K562 (cell line): ENCODE measurements around the gene CATSPER3. TPM values are rescaled to one million over a fixed set of nuclear protein-coding genes. Genes with fewer than 3 reads are reported as not detected.

Source experiments
- ATAC-seq: fragments of 200-7000 bp; cut with Tn5 transposase; 3 replicates; pipeline ENCODE4 v1.9.1; 2020; ENCODE audit warnings: moderate library complexity
- BruUV-seq: library from RNA; stranded (reverse); fragments of 400-500 nt; replicated peaks from 2 replicates; lab custom pipeline; 2021; lab: Mats Ljungman, UMichigan
- CTCF ChIA-PET: fragments of 300-600 bp; formaldehyde crosslinking; extraction: SDS; loops from one replicate; lab custom pipeline; 2021; ENCODE audit warnings: low intra/inter-chr PET ratio; lab: Yijun Ruan, JAX
- POLR2A ChIA-PET: fragments of 300-600, 350-650 bp; sonication (Branson Sonifier 250); formaldehyde crosslinking; extraction: SDS; loops from one replicate; lab custom pipeline; 2021; ENCODE audit warnings: antibody characterized with exemption, inconsistent platforms; lab: Yijun Ruan, JAX
- DNase-seq, 4 experiments: peaks; one replicate each; pipeline versions ENCODE4 v3.0.0 to v3.0.0-alpha.2; 2011 to 2018; ENCODE audit warnings: low spot score in 3 of 4, mixed read lengths in 3 of 4; ENCODE audit errors: extremely low read depth in 1 of 4
- FAIRE-seq: peaks from 2 replicates; lab custom pipeline; 2011; peaks lifted over from hg19 to GRCh38; lab: Jason Lieb, UNC
- H2AFZ ChIP-seq: 2 replicates; pipeline ENCODE4 v1.6.0; 2011; ENCODE audit warnings: low read depth, low read length, control low read depth, inconsistent platforms
- H3K27ac ChIP-seq: fragments of 200-600 bp; 3 replicates; pipeline ENCODE4 v1.8.0; 2011; ENCODE audit warnings: low read depth, mild to moderate bottlenecking, control low read depth, inconsistent platforms, low read length, moderate library complexity, mixed read lengths; ENCODE audit errors: extremely low read depth
- H3K27me3 ChIP-seq, 2 experiments: fragments of 300-600 bp in 1 of 2; 2 replicates in 1 of 2; 3 replicates in 1 of 2; pipeline versions ENCODE4 v1.6.0 to v1.8.0; 2011; ENCODE audit warnings: inconsistent platforms in 2 of 2, low read length in 2 of 2, mild to moderate bottlenecking in 1 of 2, mixed read lengths in 1 of 2, moderate library complexity in 1 of 2; ENCODE audit not compliant: control insufficient read depth in 2 of 2, insufficient read depth in 2 of 2
- H3K36me3 ChIP-seq: fragments of 300-600 bp; 3 replicates; pipeline ENCODE4 v1.8.0; 2011; ENCODE audit warnings: mild to moderate bottlenecking, low read length, inconsistent platforms; ENCODE audit not compliant: control insufficient read depth, insufficient read depth
- H3K4me1 ChIP-seq, 2 experiments: fragments of 200-600 bp in 1 of 2; replicated peaks in 1 of 2; 2 replicates in 1 of 2; 3 replicates in 1 of 2; pipeline versions ENCODE4 v1.5.1 to v1.8.0; 2011; ENCODE audit warnings: inconsistent platforms in 2 of 2, low read length in 2 of 2, mild to moderate bottlenecking in 1 of 2, mixed read lengths in 1 of 2, moderate library complexity in 1 of 2; ENCODE audit not compliant: control insufficient read depth in 2 of 2, insufficient read depth in 2 of 2
- H3K4me2 ChIP-seq: 2 replicates; pipeline ENCODE4 v1.6.1; 2011; ENCODE audit warnings: low read length, control low read depth, inconsistent platforms, mixed read lengths; ENCODE audit not compliant: insufficient read depth
- H3K4me3 ChIP-seq: fragments of 200-600 bp; sonication (generic), shearing (Covaris generic); 2 replicates; pipeline ENCODE4 v1.5.1; 2016; ENCODE audit warnings: control low read depth, inconsistent platforms
- H3K79me2 ChIP-seq: fragments of 200-600 bp; 3 replicates; pipeline ENCODE4 v1.8.0; 2011; ENCODE audit warnings: low read length, inconsistent platforms; ENCODE audit not compliant: control insufficient read depth, insufficient read depth
- H3K9ac ChIP-seq, 2 experiments: 2 replicates each; pipeline versions ENCODE4 v1.6.0 to v1.6.1; 2011; ENCODE audit warnings: low read depth in 2 of 2, low read length in 2 of 2, control low read depth in 1 of 2, inconsistent platforms in 1 of 2, mild to moderate bottlenecking in 1 of 2, mixed read lengths in 1 of 2; ENCODE audit not compliant: insufficient read depth in 1 of 2
- H3K9me1 ChIP-seq: one replicate; pipeline ENCODE4 v1.6.0; 2011; ENCODE audit warnings: inconsistent platforms, mild to moderate bottlenecking, low read length, moderate library complexity; ENCODE audit not compliant: control insufficient read depth, insufficient read depth
- H3K9me3 ChIP-seq: replicated peaks from 2 replicates; pipeline ENCODE4 v1.5.1; 2011; ENCODE audit warnings: low read depth, low read length, inconsistent platforms; ENCODE audit not compliant: control insufficient read depth, insufficient read depth
- H4K20me1 ChIP-seq: replicated peaks from 2 replicates; pipeline ENCODE4 v1.6.1; 2011; ENCODE audit warnings: low read length, inconsistent platforms, mixed read lengths; ENCODE audit not compliant: control insufficient read depth, insufficient read depth
- HDAC6 ChIP-seq: IDR thresholded peaks from 2 replicates; pipeline ENCODE4 v1.6.1; 2012; ENCODE audit warnings: low read depth, mild to moderate bottlenecking, control low read depth, inconsistent platforms, low read length, moderate library complexity
- RAD21 ChIP-seq, 2 experiments: fragments of 250-450 bp in 1 of 2; fragments of 450-650 bp in 1 of 2; sonication (Bioruptor Pico) in 1 of 2; formaldehyde crosslinking in 1 of 2; IDR thresholded peaks in 1 of 2; conservative IDR thresholded peaks in 1 of 2; 2 replicates each; pipeline versions ENCODE4 v1.4.0 to v1.8.0; 2020 to 2022; ENCODE audit warnings: mild to moderate bottlenecking in 2 of 2, moderate library complexity in 1 of 2
- RBFOX2 ChIP-seq: fragments of 200-400 bp; formaldehyde crosslinking; IDR thresholded peaks from 2 replicates; pipeline ENCODE4 v1.6.1; 2017; ENCODE audit warnings: low read depth, mild to moderate bottlenecking, low read length, moderate library complexity
- SMC3 ChIP-seq: conservative IDR thresholded peaks from 2 replicates; pipeline ENCODE4 v1.6.1; 2011; ENCODE audit warnings: low read depth, low read length, improper control_type of control experiment; ENCODE audit not compliant: insufficient read depth
- WGBS: fragments of 100-300 bp; shearing (Covaris generic); methylation state at CpG from one replicate; pipeline ENCODE4 v1.1.6; 2016; ENCODE audit warnings: low coverage, mixed read lengths; ENCODE audit not compliant: insufficient coverage; ENCODE audit errors: missing lambda C conversion rate; 5-methylcytosine and 5-hydroxymethylcytosine counted together
- in situ Hi-C: fragments of 300-500 bp; cut with MboI; formaldehyde crosslinking; loops from 4 replicates; pipeline ENCODE4 v1.15.0; 2018; ENCODE audit warnings: inconsistent platforms, mixed read lengths
- intact Hi-C: fragments of 100-400 bp; cut with micrococcal nuclease; formaldehyde crosslinking; loops from 2 replicates; pipeline ENCODE4 v1.14.2; 2022
- polyA plus RNA-seq, 8 experiments: library from polyadenylated mRNA; depleted of rRNA in 4 of 8; stranded (reverse) in 5 of 8; unstranded in 3 of 8; fragments of >200 nt; fragmentation: Nextera tagmentation in 2 of 8; fragmentation: Illumina TruSeq in 1 of 8; extraction: Ambion mirVana in 2 of 8; extraction: Trizol in 1 of 8; gene quantifications; 2 replicates each; pipeline versions ENCODE4 v1.2.1 to v1.2.3, GENCODE V29; 2011 to 2014; ENCODE audit warnings: inconsistent platforms in 1 of 8, missing spikeins in 1 of 8
- total RNA-seq, 7 experiments: library from RNA; depleted of rRNA in 6 of 7; stranded (reverse); fragments of >200 nt in 6 of 7; fragmentation: Illumina TruSeq in 2 of 7; extraction: Trizol in 2 of 7; gene quantifications; 2 replicates each; pipeline versions ENCODE4 v1.2.1 to v1.2.3, GENCODE V29; 2011 to 2021; ENCODE audit warnings: low replicate concordance in 1 of 7
- TF ChIP-seq, protein P1 (sequence below), 3 experiments: IDR thresholded peaks in 2 of 3; conservative IDR thresholded peaks in 1 of 3; 2 replicates each; pipeline ENCODE4 v1.5.1; 2011 to 2012; ENCODE audit warnings: low read length in 3 of 3, mild to moderate bottlenecking in 3 of 3, control low read depth in 2 of 3, improper control_type of control experiment in 1 of 3, inconsistent platforms in 1 of 3, low read depth in 1 of 3, mixed read lengths in 1 of 3, moderate library complexity in 1 of 3; ENCODE audit not compliant: insufficient read depth in 2 of 3
- TF ChIP-seq, protein P2 (sequence below), 2 experiments: fragments of 450-650 bp; formaldehyde crosslinking in 1 of 2; IDR thresholded peaks; 2 replicates each; pipeline versions ENCODE4 v1.4.0 to v1.6.1; 2014 to 2020; ENCODE audit warnings: mild to moderate bottlenecking in 2 of 2, borderline replicate concordance in 1 of 2, low read depth in 1 of 2
- TF ChIP-seq, protein P3 (sequence below): fragments of 450-650 bp; formaldehyde crosslinking; IDR thresholded peaks from 2 replicates; pipeline ENCODE4 v1.4.0; 2020; ENCODE audit warnings: mild to moderate bottlenecking, moderate library complexity

The CATSPER3 gene
- total and polyA plus RNA-seq, 9 of the 15 experiments (the other 6 are each of a cell fraction or from before 2014, with no cell fraction given) = 0.14 to 1.5 (median 0.49) TPM

DNA sequence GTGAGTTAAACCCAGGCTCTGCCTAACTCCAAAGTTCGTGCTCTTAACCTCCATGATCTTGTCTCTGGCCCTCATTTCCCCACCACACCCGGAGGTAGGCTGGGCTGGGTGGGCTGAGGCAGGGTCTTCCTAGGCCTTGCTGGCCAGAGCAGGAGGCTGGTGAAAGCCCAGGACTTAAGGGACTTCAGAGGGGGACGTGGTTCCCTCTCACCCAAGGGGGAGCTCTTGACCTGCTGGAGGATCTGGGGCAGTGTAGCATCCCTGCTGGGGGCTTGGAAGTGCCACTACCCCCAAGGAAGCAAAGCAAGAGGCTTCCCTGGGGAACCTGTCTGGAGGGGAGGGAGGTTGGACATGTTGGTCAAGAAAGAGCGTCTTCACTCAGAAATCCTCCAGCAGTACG is 51.6 kb downstream of the CATSPER3 start:
- peaks cover 3 to 8% of the 10 kb centered on the region in 2 experiments; a peak in 3 of 5 replicates for H3K4me1 ChIP-seq
- no peak overlapping the region for H3K27ac ChIP-seq
- TF ChIP-seq SMC3 = 0 out of 2 replicates have a peak, but pooled peaks have one; percentile 23
- TF ChIP-seq, protein P1, sequence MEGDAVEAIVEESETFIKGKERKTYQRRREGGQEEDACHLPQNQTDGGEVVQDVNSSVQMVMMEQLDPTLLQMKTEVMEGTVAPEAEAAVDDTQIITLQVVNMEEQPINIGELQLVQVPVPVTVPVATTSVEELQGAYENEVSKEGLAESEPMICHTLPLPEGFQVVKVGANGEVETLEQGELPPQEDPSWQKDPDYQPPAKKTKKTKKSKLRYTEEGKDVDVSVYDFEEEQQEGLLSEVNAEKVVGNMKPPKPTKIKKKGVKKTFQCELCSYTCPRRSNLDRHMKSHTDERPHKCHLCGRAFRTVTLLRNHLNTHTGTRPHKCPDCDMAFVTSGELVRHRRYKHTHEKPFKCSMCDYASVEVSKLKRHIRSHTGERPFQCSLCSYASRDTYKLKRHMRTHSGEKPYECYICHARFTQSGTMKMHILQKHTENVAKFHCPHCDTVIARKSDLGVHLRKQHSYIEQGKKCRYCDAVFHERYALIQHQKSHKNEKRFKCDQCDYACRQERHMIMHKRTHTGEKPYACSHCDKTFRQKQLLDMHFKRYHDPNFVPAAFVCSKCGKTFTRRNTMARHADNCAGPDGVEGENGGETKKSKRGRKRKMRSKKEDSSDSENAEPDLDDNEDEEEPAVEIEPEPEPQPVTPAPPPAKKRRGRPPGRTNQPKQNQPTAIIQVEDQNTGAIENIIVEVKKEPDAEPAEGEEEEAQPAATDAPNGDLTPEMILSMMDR (IDR thresholded peaks at IDR 0.05 in 2 of 3, conservative IDR thresholded peaks at IDR 0.05 in 1 of 3; ENCODE audit: insufficient read depth in 2 of 3, low read depth in 1 of 3, low read length in 3 of 3) = peak; percentile 45 to 61 (median 55)
- TF ChIP-seq, protein P2, sequence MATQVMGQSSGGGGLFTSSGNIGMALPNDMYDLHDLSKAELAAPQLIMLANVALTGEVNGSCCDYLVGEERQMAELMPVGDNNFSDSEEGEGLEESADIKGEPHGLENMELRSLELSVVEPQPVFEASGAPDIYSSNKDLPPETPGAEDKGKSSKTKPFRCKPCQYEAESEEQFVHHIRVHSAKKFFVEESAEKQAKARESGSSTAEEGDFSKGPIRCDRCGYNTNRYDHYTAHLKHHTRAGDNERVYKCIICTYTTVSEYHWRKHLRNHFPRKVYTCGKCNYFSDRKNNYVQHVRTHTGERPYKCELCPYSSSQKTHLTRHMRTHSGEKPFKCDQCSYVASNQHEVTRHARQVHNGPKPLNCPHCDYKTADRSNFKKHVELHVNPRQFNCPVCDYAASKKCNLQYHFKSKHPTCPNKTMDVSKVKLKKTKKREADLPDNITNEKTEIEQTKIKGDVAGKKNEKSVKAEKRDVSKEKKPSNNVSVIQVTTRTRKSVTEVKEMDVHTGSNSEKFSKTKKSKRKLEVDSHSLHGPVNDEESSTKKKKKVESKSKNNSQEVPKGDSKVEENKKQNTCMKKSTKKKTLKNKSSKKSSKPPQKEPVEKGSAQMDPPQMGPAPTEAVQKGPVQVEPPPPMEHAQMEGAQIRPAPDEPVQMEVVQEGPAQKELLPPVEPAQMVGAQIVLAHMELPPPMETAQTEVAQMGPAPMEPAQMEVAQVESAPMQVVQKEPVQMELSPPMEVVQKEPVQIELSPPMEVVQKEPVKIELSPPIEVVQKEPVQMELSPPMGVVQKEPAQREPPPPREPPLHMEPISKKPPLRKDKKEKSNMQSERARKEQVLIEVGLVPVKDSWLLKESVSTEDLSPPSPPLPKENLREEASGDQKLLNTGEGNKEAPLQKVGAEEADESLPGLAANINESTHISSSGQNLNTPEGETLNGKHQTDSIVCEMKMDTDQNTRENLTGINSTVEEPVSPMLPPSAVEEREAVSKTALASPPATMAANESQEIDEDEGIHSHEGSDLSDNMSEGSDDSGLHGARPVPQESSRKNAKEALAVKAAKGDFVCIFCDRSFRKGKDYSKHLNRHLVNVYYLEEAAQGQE (IDR thresholded peaks at IDR 0.05; ENCODE audit: borderline replicate concordance) = peak; percentile 68; the same call in 1 of the 2 replicates
- TF ChIP-seq, protein P2 (CRISPR knock-in tag; IDR thresholded peaks at IDR 0.05; ENCODE audit: low read depth) = no peak
- TF ChIP-seq, protein P3, sequence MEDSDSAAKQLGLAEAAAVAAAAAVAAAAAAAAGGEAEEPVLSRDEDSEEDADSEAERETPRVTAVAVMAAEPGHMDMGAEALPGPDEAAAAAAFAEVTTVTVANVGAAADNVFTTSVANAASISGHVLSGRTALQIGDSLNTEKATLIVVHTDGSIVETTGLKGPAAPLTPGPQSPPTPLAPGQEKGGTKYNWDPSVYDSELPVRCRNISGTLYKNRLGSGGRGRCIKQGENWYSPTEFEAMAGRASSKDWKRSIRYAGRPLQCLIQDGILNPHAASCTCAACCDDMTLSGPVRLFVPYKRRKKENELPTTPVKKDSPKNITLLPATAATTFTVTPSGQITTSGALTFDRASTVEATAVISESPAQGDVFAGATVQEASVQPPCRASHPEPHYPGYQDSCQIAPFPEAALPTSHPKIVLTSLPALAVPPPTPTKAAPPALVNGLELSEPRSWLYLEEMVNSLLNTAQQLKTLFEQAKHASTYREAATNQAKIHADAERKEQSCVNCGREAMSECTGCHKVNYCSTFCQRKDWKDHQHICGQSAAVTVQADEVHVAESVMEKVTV (CRISPR knock-in tag) = peak; percentile 23; the same call in 1 of the 2 replicates
- no peak for TF ChIP-seq HDAC6
- peak; percentile 46 to 72 for TF ChIP-seq RAD21 (CRISPR knock-in tag; conservative IDR thresholded peaks at IDR 0.05 in 1 of 2, IDR thresholded peaks at IDR 0.05 in 1 of 2)
- TF ChIP-seq RBFOX2 = no peak

More for the DNA sequence above, 51.6 kb downstream of the CATSPER3 start:
- peak overlapping the region in 1 of 2 experiments; percentile 58; a peak in 1 of 4 replicates for H3K9ac ChIP-seq
- no peak overlapping the region for H3K4me3 ChIP-seq
- WGBS = 51% methylated on average over 5 of the region's 5 CpGs
- intact Hi-C loops (loop anchor here (10.0 kb wide), 2 partner anchors 165 to 315 kb away; no protein-coding TSS in a partner anchor), in situ Hi-C loops (loop anchor here (10.0 kb wide), 1 partner anchor 315 kb away; no protein-coding TSS in a partner anchor)
- no peaks in the 10 kb centered on the region for H3K9me3 ChIP-seq
- CTCF ChIA-PET = interaction anchor here (0.8 to 0.9 kb wide), 2 partner anchors 167 to 184 kb away, joined by 3 read pairs; no protein-coding TSS in a partner anchor
- peak; percentile 64 for FAIRE-seq
- no peaks in the 10 kb centered on the region for H3K79me2 ChIP-seq
- H3K4me2 ChIP-seq = no peak overlapping the region
- no peaks in the 10 kb centered on the region for H4K20me1 ChIP-seq
- H3K27me3 ChIP-seq = no peaks in the 10 kb centered on the region
- DNase-seq = peak in 1 of 4 experiments; percentile 39
- POLR2A ChIA-PET = interaction anchor here (1.2 kb wide), 1 partner anchor 13 kb away, joined by 4 read pairs; no protein-coding TSS in a partner anchor
- BruUV-seq = no TSS peak
- H3K36me3 ChIP-seq = no peaks in the 10 kb centered on the region
- H2AFZ ChIP-seq = no peak overlapping the region
- peak; percentile 81 for ATAC-seq
- no peaks in the 10 kb centered on the region for H3K9me1 ChIP-seq
